Measurements from ENCODE around the gene PTGR1.
A peak's percentile ranks its signal among the peaks of the same experiment; 100 is the strongest.
"Not testable (repeated sequence)": the region's sequence is repeated elsewhere in the genome, so short reads cannot be mapped to it uniquely, and the experiment has no call there.

Gene PTGR1

GRCh38 chr9:111599092-111599954, at the start of gene PTGR1:
PTGR1 (minus strand) TSS chr9:111599647; CDS start chr9:111597422, 2,225 bp downstream.
- DNase-seq: peak; percentile 59

GRCh38 chr9:111649016-111649415, 49.6 kb upstream of the PTGR1 start:
- DNase-seq: no peak

GRCh38 chr9:111648066-111648465, 48.6 kb upstream of the PTGR1 start:
- peak; percentile 19 for DNase-seq

- DNase-seq: no peak
These were observed 47.0 kb upstream of the PTGR1 start for GRCh38 chr9:111646417-111646816.

GRCh38 chr9:111645806-111646205, 46.4 kb upstream of the PTGR1 start:
- no peak for DNase-seq

GRCh38 chr9:111644195-111644772, 44.8 kb upstream of the PTGR1 start:
- DNase-seq: no peak

GRCh38 chr9:111637421-111637950, 38.0 kb upstream of the PTGR1 start:
- DNase-seq: no peak

- no peak for DNase-seq
These were observed 35.4 kb upstream of the PTGR1 start for GRCh38 chr9:111634860-111635259.

GRCh38 chr9:111633389-111633736, 33.9 kb upstream of the PTGR1 start:
- DNase-seq: no peak

- DNase-seq: no peak
These were observed 33.4 kb upstream of the PTGR1 start for GRCh38 chr9:111632695-111633388.

- DNase-seq: peak; percentile 55
These were observed 32.6 kb upstream of the PTGR1 start for GRCh38 chr9:111632060-111632459.

GRCh38 chr9:111631214-111631971, 31.9 kb upstream of the PTGR1 start, which contains the start of gene DNAJC25:
DNAJC25 (plus strand) TSS chr9:111631334; CDS start chr9:111631408, 74 bp downstream.
- peak; percentile 98 for DNase-seq

GRCh38 chr9:111630964-111631213, 31.4 kb upstream of the PTGR1 start:
- DNase-seq: no peak

GRCh38 chr9:111630182-111630963, 30.9 kb upstream of the PTGR1 start:
- no peak for DNase-seq

GRCh38 chr9:111628411-111628810, 29.0 kb upstream of the PTGR1 start:
- no peak for DNase-seq

- no peak for DNase-seq
These were observed 28.0 kb upstream of the PTGR1 start for GRCh38 chr9:111627260-111627963.

- DNase-seq: peak; percentile 84
These were observed 23.2 kb upstream of the PTGR1 start for GRCh38 chr9:111622626-111623025.

GRCh38 chr9:111621895-111622480, 22.5 kb upstream of the PTGR1 start:
- peak; percentile 12 for DNase-seq

- not testable (repeated sequence) for DNase-seq
These were observed 17.9 kb upstream of the PTGR1 start for GRCh38 chr9:111617349-111617748.

GRCh38 chr9:111615928-111616327, 16.5 kb upstream of the PTGR1 start:
- no peak for DNase-seq

- DNase-seq: no peak
These were observed 14.1 kb upstream of the PTGR1 start for GRCh38 chr9:111613436-111614040.

Measured in MV-4-11 (cell line).